ENCODE results near the gene TMEM38A.
"Not testable (repeated sequence)": the region's sequence is repeated elsewhere in the genome, so short reads cannot be mapped to it uniquely, and the experiment has no call there.

Gene TMEM38A

GRCh38 chr19:16640951-16641350 lies 20.0 kb upstream of the TMEM38A start:
- ChIA-PET POLR2A (no interaction called here), CTCF (no interaction called here)
- no peak overlapping the region for H3K4me3 ChIP-seq (ENCODE audit: low read depth, low read length)
- TF ChIP-seq CTCF (IDR thresholded peaks at IDR 0.05; ENCODE audit: insufficient read depth, low read length, missing control alignments), result no peak
- DNase-seq (ENCODE audit: low read depth, low spot score), result no peak

GRCh38 chr19:16641695-16642094 lies 19.2 kb upstream of the TMEM38A start:
- DNase-seq (ENCODE audit: low read depth, low spot score), result no peak
- no peak for TF ChIP-seq CTCF (IDR thresholded peaks at IDR 0.05; ENCODE audit: insufficient read depth, low read length, missing control alignments)
- CTCF ChIA-PET, result no interaction called here
- POLR2A ChIA-PET, result no interaction called here
- no peak overlapping the region for H3K4me3 ChIP-seq (ENCODE audit: low read depth, low read length)

- no peak overlapping the region for H3K4me3 ChIP-seq (ENCODE audit: low read depth, low read length)
- ChIA-PET POLR2A (no interaction called here), CTCF (no interaction called here)
Measured at GRCh38 chr19:16645140-16645539, 15.8 kb upstream of the TMEM38A start.

GRCh38 chr19:16649734-16650133 lies 11.2 kb upstream of the TMEM38A start:
- H3K4me3 ChIP-seq (ENCODE audit: low read depth, low read length), result no peak overlapping the region
- ChIA-PET POLR2A (interaction anchor here (0.6 to 0.7 kb wide), 2 partner anchors 13 to 58 kb away, joined by 3 read pairs; no protein-coding TSS in a partner anchor), CTCF (interaction anchor here (0.7 to 1.2 kb wide), 2 partner anchors 9 to 11 kb away, joined by 3 read pairs; no protein-coding TSS in a partner anchor)
- no peak for TF ChIP-seq CTCF (IDR thresholded peaks at IDR 0.05; ENCODE audit: insufficient read depth, low read length, missing control alignments)
- DNase-seq (ENCODE audit: low read depth, low spot score), result no peak

More at GRCh38 chr19:16645140-16645539, 15.8 kb upstream of the TMEM38A start:
- no peak for TF ChIP-seq CTCF (IDR thresholded peaks at IDR 0.05; ENCODE audit: insufficient read depth, low read length, missing control alignments)
- no peak for DNase-seq (ENCODE audit: low read depth, low spot score)

- DNase-seq (ENCODE audit: low read depth, low spot score), result no peak
- TF ChIP-seq CTCF (IDR thresholded peaks at IDR 0.05; ENCODE audit: insufficient read depth, low read length, missing control alignments), result no peak
- POLR2A ChIA-PET, result no interaction called here
- no peak overlapping the region for H3K4me3 ChIP-seq (ENCODE audit: low read depth, low read length)
- CTCF ChIA-PET, result no interaction called here
Measured at GRCh38 chr19:16650821-16651220, 10.1 kb upstream of the TMEM38A start.

- POLR2A ChIA-PET; H3K4me3 ChIP-seq (ENCODE audit: low read depth, low read length); CTCF ChIA-PET; DNase-seq (ENCODE audit: low read depth, low spot score): not testable (repeated sequence)
Measured at GRCh38 chr19:16651421-16652188, 9.3 kb upstream of the TMEM38A start.

GRCh38 chr19:16652854-16653253 lies 8.1 kb upstream of the TMEM38A start:
- no peak overlapping the region for H3K4me3 ChIP-seq (ENCODE audit: low read depth, low read length)
- CTCF ChIA-PET, result no interaction called here
- no peak for DNase-seq (ENCODE audit: low read depth, low spot score)
- TF ChIP-seq CTCF (IDR thresholded peaks at IDR 0.05; ENCODE audit: insufficient read depth, low read length, missing control alignments), result no peak
- POLR2A ChIA-PET, result no interaction called here

Measured in AG04449 (cell line).